HepG2 (cell line): ENCODE measurements around the gene PPAN. TPM values are rescaled to one million over a fixed set of nuclear protein-coding genes. Genes with fewer than 3 reads are reported as not detected.

Experiments
- CCDC6 ChIP-seq: sonication (generic); formaldehyde crosslinking; IDR thresholded peaks from 2 replicates; pipeline ENCODE4 v1.8.1; 2022; ENCODE audit warnings: mild to moderate bottlenecking, missing genetic modification reagents, moderate library complexity
- KDM4B ChIP-seq: sonication (generic); formaldehyde crosslinking; IDR thresholded peaks from 2 replicates; pipeline ENCODE4 v1.4.0; 2020; ENCODE audit warnings: missing genetic modification reagents
- NONO ChIP-seq, 2 experiments: fragments of 450-650 bp in 1 of 2; sonication (generic) in 1 of 2; formaldehyde crosslinking in 1 of 2; IDR thresholded peaks in 1 of 2; conservative IDR thresholded peaks in 1 of 2; 2 replicates each; pipeline versions ENCODE4 v1.6.1 to v1.8.0; 2017 to 2022; ENCODE audit warnings: mild to moderate bottlenecking in 1 of 2, missing genetic modification reagents in 1 of 2, moderate library complexity in 1 of 2
- PAF1 ChIP-seq: IDR thresholded peaks from 2 replicates; pipeline ENCODE4 v1.6.1; 2016; ENCODE audit warnings: missing genetic modification reagents, missing compliant biosample characterization
- POLR2G ChIP-seq: fragments of 200-400 bp; formaldehyde crosslinking; IDR thresholded peaks from 2 replicates; pipeline ENCODE4 v1.6.1; 2018; ENCODE audit warnings: mild to moderate bottlenecking, low read depth, low read length, moderate library complexity
- SRY ChIP-seq: sonication (generic); formaldehyde crosslinking; IDR thresholded peaks from 2 replicates; pipeline ENCODE4 v1.8.0; 2022; ENCODE audit warnings: mild to moderate bottlenecking, missing genetic modification reagents
- TOE1 ChIP-seq: sonication (generic); formaldehyde crosslinking; IDR thresholded peaks from 2 replicates; pipeline ENCODE4 v1.4.0; 2020; ENCODE audit warnings: mild to moderate bottlenecking, missing genetic modification reagents
- ZBTB20 ChIP-seq: sonication (generic); formaldehyde crosslinking; IDR thresholded peaks from 2 replicates; pipeline ENCODE4 v1.8.1; 2023; ENCODE audit warnings: missing genetic modification reagents, low read depth, mild to moderate bottlenecking, borderline replicate concordance
- ZBTB7B ChIP-seq: sonication (generic); formaldehyde crosslinking; IDR thresholded peaks from 2 replicates; pipeline ENCODE4 v1.4.0; 2020; ENCODE audit warnings: missing genetic modification reagents
- ZFP41 ChIP-seq: sonication (generic); formaldehyde crosslinking; IDR thresholded peaks from 2 replicates; pipeline ENCODE4 v1.4.0; 2020; ENCODE audit warnings: mild to moderate bottlenecking, missing genetic modification reagents, borderline replicate concordance
- ZNF263 ChIP-seq: sonication (generic); formaldehyde crosslinking; IDR thresholded peaks from 2 replicates; pipeline ENCODE4 v1.4.0; 2020; ENCODE audit warnings: missing genetic modification reagents
- ZNF33B ChIP-seq: sonication (generic); formaldehyde crosslinking; IDR thresholded peaks from 2 replicates; pipeline ENCODE4 v1.5.1; 2020; ENCODE audit warnings: mild to moderate bottlenecking, missing genetic modification reagents
- ZNF879 ChIP-seq: sonication (generic); formaldehyde crosslinking; IDR thresholded peaks from 2 replicates; pipeline ENCODE4 v1.8.1; 2023; ENCODE audit warnings: missing genetic modification reagents
- polyA plus RNA-seq, 8 experiments: library from polyadenylated mRNA; depleted of rRNA in 3 of 8; stranded (reverse) in 7 of 8; unstranded in 1 of 8; fragments of >200 nt; fragmentation: Illumina TruSeq in 4 of 8; extraction: Trizol in 4 of 8; gene quantifications; 2 replicates each; pipeline versions ENCODE4 v1.2.1 to v1.2.3, GENCODE V29; 2011 to 2016; ENCODE audit warnings: low read depth in 4 of 8, missing spikeins in 1 of 8, mixed read lengths in 1 of 8; ENCODE audit not compliant: insufficient read depth in 1 of 8
- total RNA-seq, 5 experiments: library from RNA; depleted of rRNA; stranded (reverse); fragments of >200 nt; fragmentation: Illumina TruSeq; extraction: Trizol; gene quantifications; 2 replicates each; pipeline ENCODE4 v1.2.3, GENCODE V29; 2016; ENCODE audit warnings: low read depth in 1 of 5
- TF ChIP-seq, protein P1 (sequence below): IDR thresholded peaks from 2 replicates; pipeline ENCODE4 v1.6.1; 2016; ENCODE audit warnings: missing genetic modification reagents, missing compliant biosample characterization
- TF ChIP-seq, protein P2 (sequence below): sonication (generic); formaldehyde crosslinking; conservative IDR thresholded peaks from 2 replicates; pipeline ENCODE4 v1.4.0; 2020; ENCODE audit warnings: missing genetic modification reagents
- TF ChIP-seq, protein P3 (sequence below): sonication (generic); formaldehyde crosslinking; IDR thresholded peaks from 2 replicates; pipeline ENCODE4 v1.8.1; 2023; ENCODE audit warnings: missing genetic modification reagents, inconsistent platforms, borderline replicate concordance
- TF ChIP-seq, protein P4 (sequence below): sonication (generic); formaldehyde crosslinking; IDR thresholded peaks from 2 replicates; pipeline ENCODE4 v1.4.0; 2020; ENCODE audit warnings: low read depth, mild to moderate bottlenecking, missing genetic modification reagents

The PPAN gene
- total and polyA plus RNA-seq, 2 of the 13 experiments (the other 11 are each of a cell fraction or from before 2014, with no cell fraction given), result 36.2 to 41.9 TPM

DNA sequence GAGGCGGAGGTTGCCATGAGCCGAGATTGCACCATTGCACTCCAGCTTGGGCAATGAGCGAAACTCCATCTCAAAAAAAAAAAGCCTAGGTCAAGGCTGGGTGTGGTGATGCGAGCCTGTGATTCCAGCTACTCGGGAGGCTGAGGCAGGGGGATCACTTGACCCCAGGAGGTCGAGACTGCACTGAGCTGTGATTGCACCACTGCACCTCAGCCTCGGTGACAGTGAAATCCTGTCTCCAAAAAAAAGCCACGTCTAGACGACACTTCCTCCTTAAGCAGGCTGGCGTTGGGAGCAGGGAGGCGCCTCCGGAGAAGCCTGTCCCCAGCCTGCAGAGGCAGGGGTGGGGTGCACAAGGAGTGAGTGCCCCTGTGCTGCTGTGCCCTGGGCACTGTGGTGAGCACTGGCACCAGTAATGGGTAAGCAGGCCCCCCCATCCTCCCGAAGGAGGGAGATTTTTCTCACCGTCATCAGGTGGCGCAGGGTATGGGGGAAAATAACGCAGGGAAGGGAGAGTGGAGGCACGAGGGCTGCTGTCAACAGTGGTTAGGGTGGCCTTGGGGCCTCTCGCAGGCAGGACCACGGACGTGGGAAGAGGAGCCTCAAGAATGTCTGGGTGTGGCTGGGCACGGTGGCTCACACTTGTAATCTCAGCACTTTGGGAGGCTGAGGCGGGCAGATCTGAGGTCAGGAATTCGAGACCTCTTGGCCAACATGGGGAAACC lies 6.0 kb downstream of the PPAN start (continued):
- TF ChIP-seq, protein P1, sequence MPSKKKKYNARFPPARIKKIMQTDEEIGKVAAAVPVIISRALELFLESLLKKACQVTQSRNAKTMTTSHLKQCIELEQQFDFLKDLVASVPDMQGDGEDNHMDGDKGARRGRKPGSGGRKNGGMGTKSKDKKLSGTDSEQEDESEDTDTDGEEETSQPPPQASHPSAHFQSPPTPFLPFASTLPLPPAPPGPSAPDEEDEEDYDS, result no peak
- TF ChIP-seq ZNF33B (CRISPR knock-in tag) (no peak), KDM4B (CRISPR knock-in tag) (no peak), ZNF263 (CRISPR knock-in tag) (no peak), ZBTB7B (CRISPR knock-in tag) (no peak), SRY (0 out of 2 replicates have a peak, but pooled peaks have one; percentile 31), ZNF879 (no peak), PAF1 (CRISPR knock-in tag) (peak; percentile 58), POLR2G (peak; percentile 31; the same call in 1 of the 2 replicates), NONO (IDR thresholded peaks at IDR 0.05) (no peak), NONO (CRISPR knock-in tag; conservative IDR thresholded peaks at IDR 0.05) (no peak), CCDC6 (CRISPR knock-in tag) (0 out of 2 replicates have a peak, but pooled peaks have one; percentile 1), ZFP41 (CRISPR knock-in tag) (no peak), ZBTB20 (CRISPR knock-in tag) (no peak), TOE1 (CRISPR knock-in tag) (no peak)
- TF ChIP-seq, protein P2, sequence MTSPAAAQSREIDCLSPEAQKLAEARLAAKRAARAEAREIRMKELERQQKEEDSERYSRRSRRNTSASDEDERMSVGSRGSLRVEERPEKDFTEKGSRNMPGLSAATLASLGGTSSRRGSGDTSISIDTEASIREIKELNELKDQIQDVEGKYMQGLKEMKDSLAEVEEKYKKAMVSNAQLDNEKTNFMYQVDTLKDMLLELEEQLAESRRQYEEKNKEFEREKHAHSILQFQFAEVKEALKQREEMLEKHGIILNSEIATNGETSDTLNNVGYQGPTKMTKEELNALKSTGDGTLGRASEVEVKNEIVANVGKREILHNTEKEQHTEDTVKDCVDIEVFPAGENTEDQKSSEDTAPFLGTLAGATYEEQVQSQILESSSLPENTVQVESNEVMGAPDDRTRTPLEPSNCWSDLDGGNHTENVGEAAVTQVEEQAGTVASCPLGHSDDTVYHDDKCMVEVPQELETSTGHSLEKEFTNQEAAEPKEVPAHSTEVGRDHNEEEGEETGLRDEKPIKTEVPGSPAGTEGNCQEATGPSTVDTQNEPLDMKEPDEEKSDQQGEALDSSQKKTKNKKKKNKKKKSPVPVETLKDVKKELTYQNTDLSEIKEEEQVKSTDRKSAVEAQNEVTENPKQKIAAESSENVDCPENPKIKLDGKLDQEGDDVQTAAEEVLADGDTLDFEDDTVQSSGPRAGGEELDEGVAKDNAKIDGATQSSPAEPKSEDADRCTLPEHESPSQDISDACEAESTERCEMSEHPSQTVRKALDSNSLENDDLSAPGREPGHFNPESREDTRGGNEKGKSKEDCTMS, result no peak
- TF ChIP-seq, protein P3, sequence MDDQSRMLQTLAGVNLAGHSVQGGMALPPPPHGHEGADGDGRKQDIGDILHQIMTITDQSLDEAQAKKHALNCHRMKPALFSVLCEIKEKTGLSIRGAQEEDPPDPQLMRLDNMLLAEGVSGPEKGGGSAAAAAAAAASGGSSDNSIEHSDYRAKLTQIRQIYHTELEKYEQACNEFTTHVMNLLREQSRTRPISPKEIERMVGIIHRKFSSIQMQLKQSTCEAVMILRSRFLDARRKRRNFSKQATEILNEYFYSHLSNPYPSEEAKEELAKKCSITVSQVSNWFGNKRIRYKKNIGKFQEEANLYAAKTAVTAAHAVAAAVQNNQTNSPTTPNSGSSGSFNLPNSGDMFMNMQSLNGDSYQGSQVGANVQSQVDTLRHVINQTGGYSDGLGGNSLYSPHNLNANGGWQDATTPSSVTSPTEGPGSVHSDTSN (CRISPR knock-in tag), result no peak
- TF ChIP-seq, protein P4, sequence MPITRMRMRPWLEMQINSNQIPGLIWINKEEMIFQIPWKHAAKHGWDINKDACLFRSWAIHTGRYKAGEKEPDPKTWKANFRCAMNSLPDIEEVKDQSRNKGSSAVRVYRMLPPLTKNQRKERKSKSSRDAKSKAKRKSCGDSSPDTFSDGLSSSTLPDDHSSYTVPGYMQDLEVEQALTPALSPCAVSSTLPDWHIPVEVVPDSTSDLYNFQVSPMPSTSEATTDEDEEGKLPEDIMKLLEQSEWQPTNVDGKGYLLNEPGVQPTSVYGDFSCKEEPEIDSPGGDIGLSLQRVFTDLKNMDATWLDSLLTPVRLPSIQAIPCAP (CRISPR knock-in tag), result no peak
